HepG2 (cell line): Measurements from ENCODE around the gene SNRNP35. TPM values are rescaled to one million over a fixed set of nuclear protein-coding genes. Genes with fewer than 3 reads are reported as not detected.

ENCODE experiments used
- ETV6 ChIP-seq: sonication (generic); formaldehyde crosslinking; conservative IDR thresholded peaks from 2 replicates; pipeline ENCODE4 v1.4.0; 2020; ENCODE audit warnings: missing genetic modification reagents
- HMGXB3 ChIP-seq: sonication (generic); formaldehyde crosslinking; IDR thresholded peaks from 2 replicates; pipeline ENCODE4 v1.4.0; 2020; ENCODE audit warnings: missing genetic modification reagents, borderline replicate concordance
- MXI1 ChIP-seq: IDR thresholded peaks from 3 replicates; pipeline ENCODE4 v1.6.1; 2012; ENCODE audit warnings: low read depth, low read length, inconsistent platforms, borderline replicate concordance
- MYNN ChIP-seq: sonication (generic); formaldehyde crosslinking; IDR thresholded peaks from 2 replicates; pipeline ENCODE4 v1.4.0; 2020; ENCODE audit warnings: mild to moderate bottlenecking, low read depth, missing genetic modification reagents
- NFYC ChIP-seq: IDR thresholded peaks from 2 replicates; pipeline ENCODE4 v1.6.1; 2016; ENCODE audit warnings: missing genetic modification reagents, missing compliant biosample characterization
- NPAS2 ChIP-seq: sonication (generic); formaldehyde crosslinking; IDR thresholded peaks from 2 replicates; pipeline ENCODE4 v1.8.0; 2022; ENCODE audit warnings: mild to moderate bottlenecking, missing genetic modification reagents, borderline replicate concordance
- ZNF720 ChIP-seq: sonication (generic); formaldehyde crosslinking; IDR thresholded peaks from 2 replicates; pipeline ENCODE4 v1.4.0; 2020; ENCODE audit warnings: missing genetic modification reagents
- ZNF788 ChIP-seq: sonication (generic); formaldehyde crosslinking; IDR thresholded peaks from 2 replicates; pipeline ENCODE4 v1.5.0; 2020; ENCODE audit warnings: mild to moderate bottlenecking, missing genetic modification reagents, borderline replicate concordance
- polyA plus RNA-seq, 8 experiments: library from polyadenylated mRNA; depleted of rRNA in 3 of 8; stranded (reverse) in 7 of 8; unstranded in 1 of 8; fragments of >200 nt; fragmentation: Illumina TruSeq in 4 of 8; extraction: Trizol in 4 of 8; gene quantifications; 2 replicates each; pipeline versions ENCODE4 v1.2.1 to v1.2.3, GENCODE V29; 2011 to 2016; ENCODE audit warnings: low read depth in 4 of 8, missing spikeins in 1 of 8, mixed read lengths in 1 of 8; ENCODE audit not compliant: insufficient read depth in 1 of 8
- total RNA-seq, 5 experiments: library from RNA; depleted of rRNA; stranded (reverse); fragments of >200 nt; fragmentation: Illumina TruSeq; extraction: Trizol; gene quantifications; 2 replicates each; pipeline ENCODE4 v1.2.3, GENCODE V29; 2016; ENCODE audit warnings: low read depth in 1 of 5
- TF ChIP-seq, protein P1 (sequence below), 2 experiments: IDR thresholded peaks; 2 replicates each; pipeline ENCODE4 v1.6.1; 2011 to 2012; ENCODE audit warnings: low read length in 2 of 2, borderline replicate concordance in 1 of 2, low read depth in 1 of 2, mild to moderate bottlenecking in 1 of 2, moderate library complexity in 1 of 2
- TF ChIP-seq, protein P2 (sequence below): sonication (generic); formaldehyde crosslinking; IDR thresholded peaks from 2 replicates; pipeline ENCODE4 v1.8.1; 2022; ENCODE audit warnings: low read depth, mild to moderate bottlenecking, missing genetic modification reagents

Gene SNRNP35
- total and polyA plus RNA-seq, 2 of the 13 experiments (the other 11 are each of a cell fraction or from before 2014, with no cell fraction given): 11.3 to 22.6 TPM

DNA sequence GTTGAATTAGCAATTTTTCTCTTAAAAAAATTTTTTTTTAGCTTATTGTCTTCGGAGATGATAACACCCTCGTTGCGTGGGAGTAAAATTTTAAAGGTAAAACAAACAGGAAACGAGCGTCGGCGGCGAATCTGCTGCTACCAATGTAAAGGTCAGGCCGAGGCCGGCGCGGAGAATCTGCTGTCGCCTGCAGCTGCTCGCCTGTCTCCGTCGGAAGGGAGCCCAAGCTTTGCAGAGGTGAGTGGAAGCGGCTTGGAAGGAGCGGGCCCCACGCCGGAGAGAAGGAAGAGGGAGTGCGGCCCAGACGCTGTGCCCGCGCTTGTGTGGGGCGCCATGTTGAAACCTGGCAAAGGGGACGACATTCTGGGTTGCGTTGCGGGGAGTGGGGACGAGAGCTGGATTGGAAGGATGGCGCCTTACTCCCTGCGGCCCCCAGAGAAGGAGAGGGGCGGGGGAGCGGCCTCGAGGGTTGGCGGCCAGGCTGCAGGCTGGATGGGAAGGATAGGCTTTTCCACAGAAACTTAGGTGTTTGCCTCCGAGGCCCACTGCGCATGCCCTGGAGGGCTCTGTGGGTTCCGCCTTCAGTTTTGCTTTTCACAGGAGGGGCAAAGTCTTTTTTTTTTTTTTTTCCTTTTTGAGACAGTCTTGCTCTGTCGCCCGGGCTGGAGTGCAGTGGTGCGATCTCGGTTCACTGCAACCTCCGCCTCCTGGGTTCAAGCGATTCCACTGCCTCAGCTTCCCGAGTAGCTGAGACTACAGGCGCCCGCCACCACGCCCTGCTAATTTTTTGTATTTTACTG lies at the start of gene SNRNP35 (continued):
- peak; percentile 62; the same call in 1 of the 2 replicates for TF ChIP-seq ETV6
- no peak for TF ChIP-seq NPAS2 (CRISPR knock-in tag)
- TF ChIP-seq ZNF788: peak; percentile 91; the same call in 1 of the 2 replicates
- TF ChIP-seq NFYC (CRISPR knock-in tag): no peak
- TF ChIP-seq HMGXB3 (CRISPR knock-in tag): peak; percentile 72; the same call in 1 of the 2 replicates
- TF ChIP-seq MYNN: no peak
- 0 out of 2 replicates have a peak, but pooled peaks have one; percentile 42 for TF ChIP-seq ZNF720 (CRISPR knock-in tag)
- TF ChIP-seq, protein P1, sequence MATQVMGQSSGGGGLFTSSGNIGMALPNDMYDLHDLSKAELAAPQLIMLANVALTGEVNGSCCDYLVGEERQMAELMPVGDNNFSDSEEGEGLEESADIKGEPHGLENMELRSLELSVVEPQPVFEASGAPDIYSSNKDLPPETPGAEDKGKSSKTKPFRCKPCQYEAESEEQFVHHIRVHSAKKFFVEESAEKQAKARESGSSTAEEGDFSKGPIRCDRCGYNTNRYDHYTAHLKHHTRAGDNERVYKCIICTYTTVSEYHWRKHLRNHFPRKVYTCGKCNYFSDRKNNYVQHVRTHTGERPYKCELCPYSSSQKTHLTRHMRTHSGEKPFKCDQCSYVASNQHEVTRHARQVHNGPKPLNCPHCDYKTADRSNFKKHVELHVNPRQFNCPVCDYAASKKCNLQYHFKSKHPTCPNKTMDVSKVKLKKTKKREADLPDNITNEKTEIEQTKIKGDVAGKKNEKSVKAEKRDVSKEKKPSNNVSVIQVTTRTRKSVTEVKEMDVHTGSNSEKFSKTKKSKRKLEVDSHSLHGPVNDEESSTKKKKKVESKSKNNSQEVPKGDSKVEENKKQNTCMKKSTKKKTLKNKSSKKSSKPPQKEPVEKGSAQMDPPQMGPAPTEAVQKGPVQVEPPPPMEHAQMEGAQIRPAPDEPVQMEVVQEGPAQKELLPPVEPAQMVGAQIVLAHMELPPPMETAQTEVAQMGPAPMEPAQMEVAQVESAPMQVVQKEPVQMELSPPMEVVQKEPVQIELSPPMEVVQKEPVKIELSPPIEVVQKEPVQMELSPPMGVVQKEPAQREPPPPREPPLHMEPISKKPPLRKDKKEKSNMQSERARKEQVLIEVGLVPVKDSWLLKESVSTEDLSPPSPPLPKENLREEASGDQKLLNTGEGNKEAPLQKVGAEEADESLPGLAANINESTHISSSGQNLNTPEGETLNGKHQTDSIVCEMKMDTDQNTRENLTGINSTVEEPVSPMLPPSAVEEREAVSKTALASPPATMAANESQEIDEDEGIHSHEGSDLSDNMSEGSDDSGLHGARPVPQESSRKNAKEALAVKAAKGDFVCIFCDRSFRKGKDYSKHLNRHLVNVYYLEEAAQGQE (IDR thresholded peaks at IDR 0.05; ENCODE audit: borderline replicate concordance in 1 of 2, low read depth in 1 of 2, low read length in 2 of 2): peak in 1 of 2 experiments; percentile 33; a peak in 1 of 4 replicates
- TF ChIP-seq, protein P2, sequence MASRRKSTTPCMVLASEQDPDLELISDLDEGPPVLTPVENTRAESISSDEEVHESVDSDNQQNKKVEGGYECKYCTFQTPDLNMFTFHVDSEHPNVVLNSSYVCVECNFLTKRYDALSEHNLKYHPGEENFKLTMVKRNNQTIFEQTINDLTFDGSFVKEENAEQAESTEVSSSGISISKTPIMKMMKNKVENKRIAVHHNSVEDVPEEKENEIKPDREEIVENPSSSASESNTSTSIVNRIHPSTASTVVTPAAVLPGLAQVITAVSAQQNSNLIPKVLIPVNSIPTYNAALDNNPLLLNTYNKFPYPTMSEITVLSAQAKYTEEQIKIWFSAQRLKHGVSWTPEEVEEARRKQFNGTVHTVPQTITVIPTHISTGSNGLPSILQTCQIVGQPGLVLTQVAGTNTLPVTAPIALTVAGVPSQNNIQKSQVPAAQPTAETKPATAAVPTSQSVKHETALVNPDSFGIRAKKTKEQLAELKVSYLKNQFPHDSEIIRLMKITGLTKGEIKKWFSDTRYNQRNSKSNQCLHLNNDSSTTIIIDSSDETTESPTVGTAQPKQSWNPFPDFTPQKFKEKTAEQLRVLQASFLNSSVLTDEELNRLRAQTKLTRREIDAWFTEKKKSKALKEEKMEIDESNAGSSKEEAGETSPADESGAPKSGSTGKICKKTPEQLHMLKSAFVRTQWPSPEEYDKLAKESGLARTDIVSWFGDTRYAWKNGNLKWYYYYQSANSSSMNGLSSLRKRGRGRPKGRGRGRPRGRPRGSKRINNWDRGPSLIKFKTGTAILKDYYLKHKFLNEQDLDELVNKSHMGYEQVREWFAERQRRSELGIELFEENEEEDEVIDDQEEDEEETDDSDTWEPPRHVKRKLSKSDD (CRISPR knock-in tag): 0 out of 2 replicates have a peak, but pooled peaks have one; percentile 39
- TF ChIP-seq MXI1: no peak
